ENCODE measurements around the gene CFAP77.
A peak's percentile ranks its signal among the peaks of the same experiment; 100 is the strongest.
"Not testable (repeated sequence)": the region's sequence is repeated elsewhere in the genome, so short reads cannot be mapped to it uniquely, and the experiment has no call there.

The CFAP77 gene

DNA sequence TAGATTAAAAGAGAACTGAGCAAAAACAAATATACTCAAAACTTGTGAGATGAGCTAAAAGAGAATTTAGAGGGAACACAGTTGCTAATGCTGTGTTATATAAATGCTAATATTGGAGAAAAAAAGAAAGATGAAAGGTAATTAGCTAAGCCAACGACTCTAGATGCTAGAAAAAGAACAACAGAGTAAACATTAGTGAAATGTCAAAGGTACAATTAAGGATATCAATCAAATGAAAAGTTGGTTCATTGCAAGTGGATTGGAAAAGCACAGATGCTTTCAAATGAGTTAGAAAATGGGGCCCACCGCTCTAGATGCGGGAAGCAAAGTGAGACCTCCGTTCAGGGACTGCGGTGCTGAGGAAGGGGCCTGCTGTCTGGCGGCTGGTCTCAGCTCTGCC lies 154.5 kb downstream of the CFAP77 start:
- POLR2A ChIA-PET: no interaction called here
- CTCF ChIA-PET: interaction anchor here (1.0 kb wide), 1 partner anchor 18 kb away, joined by 4 read pairs; no protein-coding TSS in a partner anchor
- no peak overlapping the region for H3K4me3 ChIP-seq (ENCODE audit: low read depth, low read length)
- TF ChIP-seq, protein P1, sequence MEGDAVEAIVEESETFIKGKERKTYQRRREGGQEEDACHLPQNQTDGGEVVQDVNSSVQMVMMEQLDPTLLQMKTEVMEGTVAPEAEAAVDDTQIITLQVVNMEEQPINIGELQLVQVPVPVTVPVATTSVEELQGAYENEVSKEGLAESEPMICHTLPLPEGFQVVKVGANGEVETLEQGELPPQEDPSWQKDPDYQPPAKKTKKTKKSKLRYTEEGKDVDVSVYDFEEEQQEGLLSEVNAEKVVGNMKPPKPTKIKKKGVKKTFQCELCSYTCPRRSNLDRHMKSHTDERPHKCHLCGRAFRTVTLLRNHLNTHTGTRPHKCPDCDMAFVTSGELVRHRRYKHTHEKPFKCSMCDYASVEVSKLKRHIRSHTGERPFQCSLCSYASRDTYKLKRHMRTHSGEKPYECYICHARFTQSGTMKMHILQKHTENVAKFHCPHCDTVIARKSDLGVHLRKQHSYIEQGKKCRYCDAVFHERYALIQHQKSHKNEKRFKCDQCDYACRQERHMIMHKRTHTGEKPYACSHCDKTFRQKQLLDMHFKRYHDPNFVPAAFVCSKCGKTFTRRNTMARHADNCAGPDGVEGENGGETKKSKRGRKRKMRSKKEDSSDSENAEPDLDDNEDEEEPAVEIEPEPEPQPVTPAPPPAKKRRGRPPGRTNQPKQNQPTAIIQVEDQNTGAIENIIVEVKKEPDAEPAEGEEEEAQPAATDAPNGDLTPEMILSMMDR (IDR thresholded peaks at IDR 0.05; ENCODE audit: insufficient read depth, low read length, missing control alignments): no peak
- DNase-seq (ENCODE audit: low read depth, low spot score): no peak

DNA sequence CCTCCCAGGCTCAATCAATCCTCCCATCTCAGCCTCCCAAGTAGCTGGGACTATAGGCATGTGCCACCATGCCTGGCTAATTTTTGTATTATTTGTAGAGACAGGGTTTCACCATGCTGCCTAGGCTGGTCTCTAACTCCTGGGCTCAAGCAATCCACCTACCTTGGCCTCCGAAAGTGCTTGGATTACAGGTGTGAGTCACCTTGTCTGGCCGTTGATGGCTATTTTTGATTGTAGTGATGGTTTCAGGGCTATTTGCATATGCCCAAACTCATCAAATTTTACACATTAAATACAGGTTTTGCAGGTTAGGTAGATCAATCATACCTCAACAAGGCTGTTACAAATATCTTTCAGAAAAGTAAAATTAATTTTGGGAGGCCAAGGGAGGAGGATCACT lies 158.8 kb downstream of the CFAP77 start:
- CTCF ChIA-PET: interaction anchor here (1.2 kb wide), 1 partner anchor 154 kb away, joined by 3 read pairs; no protein-coding TSS in a partner anchor
- POLR2A ChIA-PET; H3K4me3 ChIP-seq (ENCODE audit: low read depth, low read length); DNase-seq (ENCODE audit: low read depth, low spot score): not testable (repeated sequence)

DNA sequence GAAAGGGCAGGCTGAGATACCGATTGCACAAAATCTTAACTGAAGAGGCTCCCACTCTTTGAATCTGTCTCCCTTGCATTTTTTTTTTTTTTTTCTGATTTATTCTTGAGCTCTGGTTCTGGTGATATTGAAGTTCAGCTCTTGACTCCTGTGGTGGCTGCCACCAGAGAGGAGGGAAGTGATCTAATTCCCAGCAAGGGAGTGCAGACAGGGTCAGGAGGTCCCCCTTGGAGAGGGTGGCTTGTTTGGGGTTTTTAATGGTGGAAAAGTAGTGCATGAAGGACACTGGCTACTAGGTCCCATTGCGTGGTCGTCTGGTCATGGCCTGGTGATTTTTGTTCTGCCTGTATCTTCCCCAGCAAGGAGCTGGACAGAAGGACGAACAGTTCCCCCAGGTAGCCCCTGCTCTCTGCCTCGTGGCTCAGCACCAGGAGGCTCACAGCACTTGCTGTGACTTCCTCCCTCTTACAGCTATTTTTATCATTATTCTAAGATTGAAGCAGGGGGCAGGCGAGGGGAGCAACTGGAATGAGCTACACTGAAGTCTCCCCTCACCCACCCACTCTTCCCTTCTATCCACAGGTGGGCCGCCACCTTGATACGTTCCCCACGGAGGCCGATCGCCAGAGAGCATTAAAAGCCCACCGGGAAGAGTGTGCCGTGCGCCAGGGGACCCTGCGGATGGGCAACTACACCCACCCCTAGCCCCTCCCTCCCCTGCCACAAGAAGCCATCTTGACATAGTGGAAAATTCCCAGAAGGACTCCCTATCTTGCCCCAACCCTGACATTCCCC lies 162.0 kb downstream of the CFAP77 start:
- H3K4me3 ChIP-seq (ENCODE audit: low read depth, low read length): no peak overlapping the region
- DNase-seq (ENCODE audit: low read depth, low spot score): no peak
- TF ChIP-seq, protein P1 (IDR thresholded peaks at IDR 0.05; ENCODE audit: insufficient read depth, low read length, missing control alignments): no peak
- POLR2A ChIA-PET: no interaction called here
- CTCF ChIA-PET: interaction anchor here (7.8 kb wide), 1 partner anchor 66 kb away, joined by 87 read pairs; no protein-coding TSS in a partner anchor

DNA sequence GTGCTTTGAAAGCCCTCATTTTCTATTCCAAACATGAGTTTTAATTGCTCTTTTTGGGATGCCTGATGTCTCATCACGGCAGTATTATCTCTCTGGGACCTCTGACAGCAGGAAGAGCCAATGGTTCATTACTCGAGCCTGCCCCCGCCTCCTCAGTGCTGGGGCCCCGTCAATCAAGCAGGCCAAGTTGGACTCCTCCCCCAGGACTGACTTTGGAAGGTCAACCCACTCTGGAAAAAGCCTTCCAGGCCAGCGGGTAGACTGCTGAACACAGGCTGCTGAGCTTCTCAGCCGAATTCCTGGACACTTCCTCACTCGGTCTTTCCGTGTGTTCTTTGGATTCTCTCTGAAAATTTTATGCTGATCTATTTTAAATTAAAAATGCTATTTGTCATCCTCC lies 162.9 kb downstream of the CFAP77 start:
- no peak for DNase-seq (ENCODE audit: low read depth, low spot score)
- POLR2A ChIA-PET: no interaction called here
- H3K4me3 ChIP-seq (ENCODE audit: low read depth, low read length): no peak overlapping the region
- TF ChIP-seq, protein P1 (IDR thresholded peaks at IDR 0.05; ENCODE audit: insufficient read depth, low read length, missing control alignments): no peak
- CTCF ChIA-PET: interaction anchor here (0.6 to 7.8 kb wide), 3 partner anchors 67 to 313 kb away, joined by 4 to 87 read pairs (median 37); no protein-coding TSS in a partner anchor

DNA sequence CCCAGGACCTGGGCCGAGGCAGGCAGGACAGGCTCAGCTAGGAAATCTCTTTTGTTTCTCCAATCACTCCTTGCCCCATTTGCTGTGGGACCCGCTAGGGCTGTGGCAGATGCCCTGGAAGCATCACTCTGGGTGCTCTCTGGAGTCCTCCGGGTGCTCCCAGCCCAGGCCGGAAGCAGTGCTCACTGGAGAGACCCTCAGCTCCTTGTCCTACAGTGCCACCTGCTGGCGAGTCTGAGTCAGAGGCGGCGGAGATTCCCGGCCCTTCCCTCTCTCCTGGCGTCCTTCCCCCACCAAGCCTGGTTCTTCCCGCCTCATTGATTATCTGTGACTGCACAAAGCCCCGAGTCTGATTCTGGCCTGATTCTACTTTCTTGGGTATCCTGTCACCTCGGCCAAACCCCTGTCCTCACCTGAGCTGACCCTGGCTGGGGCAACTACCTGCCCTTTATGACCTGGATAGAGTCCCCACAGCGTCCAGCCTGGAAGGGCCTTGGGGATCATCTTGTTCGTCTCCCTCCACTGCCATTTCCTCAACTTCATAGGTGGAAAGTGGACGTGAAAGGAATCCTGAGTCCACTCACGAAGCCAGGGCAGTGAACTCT lies 165.1 kb downstream of the CFAP77 start:
- POLR2A ChIA-PET: no interaction called here
- CTCF ChIA-PET: interaction anchor here (0.6 to 7.8 kb wide), 19 partner anchors 9 to 816 kb away, joined by 3 to 87 read pairs (median 5); partner anchors contain the start of gene CFAP77
- TF ChIP-seq, protein P1 (IDR thresholded peaks at IDR 0.05; ENCODE audit: insufficient read depth, low read length, missing control alignments): peak; percentile 92
- H3K4me3 ChIP-seq (ENCODE audit: low read depth, low read length): no peak overlapping the region
- peak; percentile 9 for DNase-seq (ENCODE audit: low read depth, low spot score)

DNA sequence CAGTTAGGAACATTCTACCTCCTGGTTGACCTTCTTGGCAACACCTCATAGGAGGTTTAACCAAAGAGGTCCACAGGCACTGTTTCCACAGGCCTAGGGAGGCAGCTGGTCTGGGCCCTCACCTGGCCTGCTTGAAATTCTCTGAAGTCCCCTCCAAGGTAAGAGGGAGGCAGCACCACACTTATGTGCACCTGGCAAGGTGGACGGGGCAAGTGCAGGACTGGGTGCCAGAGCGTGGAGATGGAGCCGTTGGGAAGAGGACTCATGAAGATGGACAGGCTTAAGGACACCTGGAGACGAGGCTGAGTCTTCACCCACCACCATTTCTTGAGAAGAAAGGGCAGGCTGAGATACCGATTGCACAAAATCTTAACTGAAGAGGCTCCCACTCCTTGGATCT lies 165.8 kb downstream of the CFAP77 start:
- ChIA-PET POLR2A (no interaction called here), CTCF (interaction anchor here (1.0 to 7.8 kb wide), 11 partner anchors 10 to 817 kb away, joined by 3 to 87 read pairs (median 7); partner anchors contain the start of gene CFAP77)
- TF ChIP-seq, protein P1 (IDR thresholded peaks at IDR 0.05; ENCODE audit: insufficient read depth, low read length, missing control alignments): no peak
- DNase-seq (ENCODE audit: low read depth, low spot score): no peak
- no peak overlapping the region for H3K4me3 ChIP-seq (ENCODE audit: low read depth, low read length)

All from AG04449 (cell line).